ENCODE data around the gene MS4A10.

Gene MS4A10

GRCh38 chr11:60830478-60831142 lies 45.5 kb downstream of the MS4A10 start:
- DNase-seq: no peak

DNA sequence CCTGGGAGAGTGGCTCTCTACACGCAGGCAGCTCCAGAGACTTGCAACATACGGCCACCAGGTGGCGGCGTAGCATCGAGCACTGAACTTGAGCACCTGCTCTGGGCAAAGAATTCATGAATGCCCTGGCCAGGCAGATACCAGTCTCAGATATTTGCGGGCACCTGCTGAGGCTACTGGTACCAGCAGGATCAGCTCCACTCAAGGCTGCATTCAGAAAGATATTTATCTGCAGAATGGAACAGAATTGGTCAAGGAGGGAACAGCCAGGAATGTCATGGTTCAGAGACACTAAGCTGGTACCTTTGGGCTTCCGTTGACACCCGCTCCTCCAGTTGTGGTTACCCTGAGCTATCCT lies 46.0 kb downstream of the MS4A10 start:
- DNase-seq: peak; percentile 93

GRCh38 chr11:60831501-60832079 lies 46.5 kb downstream of the MS4A10 start:
- peak; percentile 92 for DNase-seq

DNA sequence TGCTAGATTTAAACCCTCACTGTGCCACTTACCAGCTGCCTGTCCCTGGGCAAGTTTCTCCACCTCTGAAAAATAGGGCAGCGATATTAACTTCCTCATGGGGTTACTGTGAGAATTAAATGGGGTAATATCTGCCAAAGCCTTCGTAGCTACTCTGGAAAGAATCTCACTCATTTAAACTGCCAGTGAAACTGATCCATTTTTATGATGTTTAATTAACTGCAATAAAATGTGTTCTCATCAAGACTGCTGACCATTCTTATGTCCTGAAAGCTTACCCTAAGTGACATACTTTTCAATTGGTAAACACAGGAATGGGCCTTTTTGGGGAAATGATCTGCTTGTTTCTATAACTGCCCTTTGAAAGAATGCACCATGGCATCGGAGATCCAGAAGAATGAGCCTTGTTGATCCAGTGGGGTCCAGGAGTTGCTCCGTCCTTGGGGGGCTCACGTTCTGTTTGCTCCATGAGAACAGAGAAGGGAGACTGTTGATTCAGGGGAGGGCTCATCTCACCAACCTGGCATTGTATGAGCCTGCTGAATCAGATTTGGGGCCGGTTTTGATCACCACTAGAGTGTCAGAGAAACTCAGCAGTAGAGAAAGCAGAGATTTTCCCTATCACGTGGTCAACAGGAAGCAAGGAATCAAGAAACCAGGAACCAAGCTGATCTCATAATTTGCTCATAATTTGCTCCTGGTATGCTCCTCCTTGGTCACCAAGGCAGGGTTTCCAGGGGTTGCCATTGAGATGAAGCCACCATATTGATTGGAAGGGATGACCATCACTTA lies 49.8 kb downstream of the MS4A10 start:
- DNase-seq: no peak

DNA sequence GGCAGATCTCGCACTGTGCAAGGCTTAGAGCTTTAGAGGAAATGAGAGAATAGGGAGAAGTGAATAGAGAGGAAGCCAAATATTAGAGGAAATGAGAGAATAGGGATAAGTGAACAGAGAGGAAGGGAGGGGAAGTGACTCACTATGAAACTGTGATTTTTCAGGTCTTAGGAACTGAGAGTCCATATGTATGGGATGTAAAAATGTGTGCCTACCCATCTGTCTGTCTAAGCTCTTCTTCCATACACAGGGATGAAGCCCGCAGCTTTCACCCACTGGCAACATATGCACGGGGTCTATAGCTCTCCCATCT lies 50.4 kb downstream of the MS4A10 start:
- no peak for DNase-seq

DNA sequence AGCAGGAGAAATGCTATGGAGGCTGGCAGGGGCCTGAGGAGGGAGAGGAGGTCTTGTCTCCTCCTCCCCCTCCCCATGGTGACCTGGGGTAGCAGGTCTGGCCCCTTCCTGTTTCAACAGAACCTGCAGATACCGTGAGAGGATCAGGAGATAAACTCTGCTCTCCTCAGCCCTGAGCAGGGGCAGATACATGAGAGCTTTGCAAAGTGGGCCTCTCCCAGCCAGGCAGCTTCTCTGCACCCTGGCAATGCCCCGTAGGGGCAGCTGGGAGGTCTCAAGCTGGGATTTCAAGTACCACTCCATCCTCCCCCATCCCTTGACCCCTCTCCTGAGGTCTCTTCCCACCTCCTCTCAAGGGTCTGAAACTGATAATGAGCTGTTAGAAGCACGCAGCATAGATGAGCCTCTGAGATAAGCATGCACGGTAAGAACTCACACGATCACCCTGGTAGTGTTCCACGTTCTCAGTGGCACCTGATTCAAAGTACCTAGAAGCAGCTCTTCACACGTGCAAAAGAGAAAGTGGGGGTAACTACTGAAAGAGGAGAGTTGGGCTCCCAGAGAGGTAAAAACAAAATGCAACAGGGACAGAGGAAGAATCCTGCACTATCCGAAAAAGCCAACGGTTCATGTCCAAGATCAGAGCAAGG lies 51.9 kb downstream of the MS4A10 start:
- DNase-seq: no peak

- DNase-seq: no peak
Observed at GRCh38 chr11:60838132-60838531, 53.0 kb downstream of the MS4A10 start.

- no peak for DNase-seq
Observed at GRCh38 chr11:60840470-60841430, 55.6 kb downstream of the MS4A10 start.

GRCh38 chr11:60841797-60842667 lies 56.9 kb downstream of the MS4A10 start, which contains the start of gene CCDC86:
TSS of gene CCDC86 (plus strand) at chr11:60842113. CDS start at chr11:60842125, 12 bp downstream.
- DNase-seq: peak; percentile 94

DNA sequence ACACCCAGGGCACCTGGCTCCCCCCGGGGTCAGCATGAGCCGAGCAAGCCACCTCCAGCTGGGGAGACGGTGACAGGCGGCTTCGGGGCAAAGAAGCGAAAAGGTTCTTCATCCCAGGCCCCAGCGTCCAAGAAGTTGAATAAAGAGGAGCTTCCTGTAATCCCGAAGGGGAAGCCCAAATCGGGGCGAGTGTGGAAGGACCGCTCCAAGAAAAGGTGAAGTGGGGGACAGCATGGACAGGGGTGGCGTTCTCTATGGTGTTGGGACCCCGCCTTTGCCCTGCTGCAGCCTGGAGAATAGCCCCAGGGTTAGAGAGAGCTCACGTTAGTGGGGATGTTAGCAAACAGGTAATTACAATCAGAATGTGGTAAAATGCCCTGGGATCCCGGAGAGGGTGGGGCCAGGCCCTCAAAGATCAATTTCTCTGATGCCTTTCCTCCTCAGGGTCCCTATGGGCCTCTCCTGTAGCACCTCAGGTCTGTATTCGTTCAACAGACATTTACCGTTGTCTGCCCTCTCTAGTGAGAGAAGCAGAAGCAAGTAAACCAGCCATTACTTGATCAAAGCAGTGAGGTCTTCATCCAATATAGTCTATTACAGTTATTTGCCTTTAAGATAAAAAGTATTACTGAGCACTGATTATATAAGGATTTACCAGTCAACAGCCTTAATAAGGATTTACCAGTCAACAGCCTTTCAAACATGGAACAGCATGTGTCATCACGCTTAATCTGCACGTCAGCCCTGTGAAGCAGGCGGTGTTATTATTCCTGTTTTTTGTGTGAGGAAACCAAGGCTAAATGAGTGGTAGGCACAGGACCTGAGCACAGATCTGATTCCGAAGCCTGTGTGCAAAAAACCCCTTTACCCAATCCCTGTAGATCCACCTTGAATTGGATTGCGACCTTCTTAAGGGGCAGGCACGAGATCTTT lies 57.8 kb downstream of the MS4A10 start:
- DNase-seq: no peak

- DNase-seq: no peak
Observed at GRCh38 chr11:60844045-60844869, 59.1 kb downstream of the MS4A10 start.

GRCh38 chr11:60844870-60845221 lies 59.7 kb downstream of the MS4A10 start:
- no peak for DNase-seq

DNA sequence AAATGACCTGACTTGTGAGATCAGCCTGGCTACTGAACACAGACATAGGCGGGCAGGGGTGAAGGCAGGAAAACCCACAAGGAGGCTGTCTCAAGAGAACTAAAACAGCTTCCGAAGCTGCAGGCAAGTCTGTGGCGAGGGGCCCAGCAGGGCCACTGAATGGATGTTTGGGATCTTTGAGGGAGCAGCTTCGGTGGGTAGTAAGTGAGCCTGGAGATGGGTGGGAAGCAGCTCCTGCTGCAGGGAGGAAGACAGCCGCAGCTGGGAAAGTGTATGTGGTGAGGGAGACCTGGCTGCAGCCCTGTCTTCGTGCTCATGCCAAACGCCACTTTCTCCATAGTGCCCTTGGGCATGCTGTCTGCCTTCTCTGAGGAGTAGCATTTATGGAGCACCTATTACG lies 60.2 kb downstream of the MS4A10 start:
- no peak for DNase-seq

GRCh38 chr11:60847281-60847680 lies 62.1 kb downstream of the MS4A10 start:
- DNase-seq: no peak

DNA sequence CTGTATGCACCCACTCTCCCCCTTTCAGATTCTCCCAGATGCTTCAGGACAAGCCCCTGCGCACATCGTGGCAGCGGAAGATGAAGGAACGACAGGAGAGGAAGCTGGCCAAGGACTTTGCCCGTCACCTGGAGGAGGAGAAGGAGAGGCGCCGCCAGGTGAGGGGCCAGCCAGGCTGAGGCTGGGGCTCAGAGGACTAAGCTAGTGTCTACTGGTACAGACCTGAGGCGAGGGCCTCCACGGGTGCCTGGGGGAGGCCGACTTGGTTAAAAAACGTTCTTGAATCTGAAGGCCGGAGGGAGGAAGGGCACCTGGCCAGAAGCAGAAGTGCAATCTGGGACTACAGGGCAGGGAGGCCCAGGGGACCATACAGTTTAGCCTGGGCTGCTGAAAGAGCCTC lies 62.8 kb downstream of the MS4A10 start:
- no peak for DNase-seq

GRCh38 chr11:60848714-60849151 lies 63.6 kb downstream of the MS4A10 start:
- DNase-seq: no peak

DNA sequence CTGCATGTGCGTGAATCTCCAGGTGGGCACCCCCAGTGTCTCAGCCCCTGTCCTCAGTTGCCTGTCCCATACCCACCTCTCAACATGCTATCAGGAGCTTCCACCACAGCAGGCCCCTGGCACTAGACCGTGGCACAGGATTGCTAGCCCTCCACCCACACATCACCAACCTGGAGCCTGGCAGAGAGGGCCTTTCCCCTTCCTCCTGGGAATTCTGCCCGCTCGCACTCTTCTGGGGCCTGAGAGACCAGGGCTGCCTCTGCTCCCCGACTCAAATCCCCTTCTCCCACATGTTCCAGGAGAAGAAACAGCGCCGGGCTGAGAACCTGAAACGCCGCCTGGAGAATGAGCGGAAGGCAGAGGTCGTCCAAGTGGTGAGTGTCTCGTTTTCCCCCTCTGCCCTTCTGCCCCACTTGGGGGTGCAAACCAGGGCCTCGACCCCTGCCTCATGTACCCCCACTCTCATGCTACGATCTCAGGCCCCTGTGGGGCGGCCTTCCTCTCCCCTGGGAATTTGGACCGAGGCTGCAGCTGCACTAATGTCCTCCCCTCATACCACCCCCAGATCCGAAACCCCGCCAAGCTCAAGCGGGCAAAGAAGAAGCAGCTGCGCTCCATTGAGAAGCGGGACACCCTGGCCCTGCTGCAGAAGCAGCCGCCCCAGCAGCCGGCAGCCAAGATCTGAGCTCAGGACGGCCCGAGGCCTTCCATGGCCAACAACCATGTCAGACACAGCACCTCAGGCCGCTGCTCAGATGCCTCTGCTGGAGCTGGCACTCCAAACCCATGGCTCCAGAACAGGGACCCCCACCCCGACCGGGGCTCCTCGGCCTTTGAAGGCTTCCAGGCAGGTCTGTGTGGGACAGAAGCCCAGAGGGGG lies 64.7 kb downstream of the MS4A10 start:
- no peak for DNase-seq

Measured in NCI-H1092 treated with DMSO at 0.1 percent for 48 hours (cell line).